GM19463 (cell line): ENCODE results near the gene AHRR.

Experiments used
- ATAC-seq: cut with Tn5 transposase; IDR thresholded peaks from one replicate; pipeline ENCODE4 v1.9.1; 2021; ENCODE audit warnings: mild to moderate bottlenecking, moderate library complexity; ENCODE audit not compliant: unreplicated experiment

Gene AHRR

GRCh38 chr5:344668-345067 lies 23.2 kb downstream of the AHRR start:
- no peak for ATAC-seq

DNA sequence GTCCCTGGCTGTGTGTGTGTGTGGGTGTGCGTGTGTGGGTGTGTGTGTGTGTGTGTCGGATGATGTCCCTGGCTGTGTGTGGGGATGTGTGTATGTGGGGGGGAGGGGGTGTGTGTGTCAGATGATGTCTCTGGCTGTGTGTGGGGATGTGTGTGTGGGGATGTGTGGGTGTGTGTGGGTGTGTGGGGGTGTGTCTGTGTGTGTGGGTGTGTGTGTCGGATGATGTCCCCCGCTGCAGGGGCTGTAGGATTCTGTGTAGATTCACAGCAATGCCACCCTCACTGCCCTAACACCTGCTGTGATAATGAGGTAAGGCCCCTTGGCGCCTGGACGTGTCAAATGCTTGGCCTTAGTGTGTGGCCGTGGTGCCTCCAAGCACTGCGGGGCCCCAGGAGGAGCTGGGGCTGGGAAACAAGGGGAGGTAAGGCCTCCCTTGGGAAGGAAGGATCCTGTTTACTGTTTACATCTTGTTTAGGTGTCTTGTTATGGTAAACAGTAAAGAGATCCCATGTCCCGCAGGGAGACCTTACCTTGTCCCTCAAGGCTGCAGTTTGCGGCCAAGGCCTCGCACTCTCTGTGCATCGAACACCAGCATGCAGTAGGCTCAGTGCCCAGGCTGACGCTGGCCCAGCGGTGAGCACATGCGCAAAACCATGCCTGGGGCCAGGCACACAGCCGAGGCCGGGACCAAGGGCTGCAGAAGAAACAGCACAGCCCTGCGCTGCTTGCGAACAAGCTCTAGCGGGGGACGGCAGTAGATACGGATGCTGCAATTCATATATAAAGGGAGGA lies 24.1 kb downstream of the AHRR start:
- ATAC-seq: no peak

DNA sequence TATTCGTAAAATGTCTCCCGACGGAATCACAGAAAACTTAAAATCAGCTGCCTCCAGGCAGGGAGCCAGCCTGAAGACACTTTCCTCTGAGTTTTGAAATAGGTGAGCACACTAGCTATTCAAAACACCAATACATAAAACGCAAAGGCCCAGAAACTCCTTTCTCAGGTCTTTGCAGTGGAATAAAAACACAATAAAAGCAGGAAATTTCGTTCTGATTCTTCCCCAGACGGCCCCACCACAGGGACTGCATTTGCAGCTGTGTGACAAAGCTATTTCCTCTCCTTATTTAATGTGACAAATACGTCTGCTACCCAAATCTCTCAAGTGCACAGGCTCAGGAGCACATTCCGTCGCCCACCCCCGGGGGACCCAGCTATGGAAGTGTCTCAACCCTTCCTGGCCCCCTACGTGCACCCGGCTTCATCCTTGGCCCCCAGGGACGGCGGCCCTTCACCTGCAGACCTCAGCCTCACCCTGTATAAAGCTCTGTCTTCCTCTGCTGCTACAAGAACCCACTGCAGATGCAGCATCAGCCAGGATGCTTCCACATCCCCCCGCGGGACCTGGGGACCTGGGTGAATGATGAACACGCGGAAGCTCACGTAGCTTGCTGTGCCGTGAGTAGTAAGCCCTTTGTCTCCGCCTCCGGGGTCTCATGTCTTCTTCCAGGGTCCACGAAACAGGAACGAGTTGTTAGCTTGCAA lies 24.9 kb downstream of the AHRR start:
- no peak for ATAC-seq

DNA sequence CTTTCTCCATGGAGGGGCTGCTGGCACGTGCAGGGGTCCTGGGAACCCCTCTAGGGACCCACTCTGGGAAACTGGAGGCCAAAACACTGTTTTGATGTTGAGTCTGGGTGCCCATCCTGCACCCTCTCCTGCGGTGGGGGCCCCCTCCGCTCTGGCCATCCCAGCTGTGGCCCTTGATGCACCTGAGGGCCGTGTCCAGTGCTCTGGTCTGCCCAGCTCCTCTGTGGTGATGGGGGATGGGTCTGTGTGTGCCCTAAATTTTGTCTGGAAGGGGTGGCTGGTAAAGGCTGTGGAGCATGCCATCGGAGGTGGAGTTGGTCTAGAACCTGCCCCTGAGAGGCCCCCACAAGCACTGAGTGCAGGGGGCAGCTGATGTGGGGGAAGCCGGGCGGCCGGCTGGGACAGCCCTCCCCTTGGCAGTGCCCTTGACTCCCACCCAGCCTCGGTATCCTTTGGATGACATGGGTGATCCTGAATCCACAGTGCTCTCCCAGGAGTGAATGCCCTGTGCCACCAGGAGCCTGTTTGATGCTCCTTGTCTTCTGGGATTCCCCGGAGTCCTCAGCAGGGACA lies 26.3 kb downstream of the AHRR start:
- ATAC-seq: no peak

DNA sequence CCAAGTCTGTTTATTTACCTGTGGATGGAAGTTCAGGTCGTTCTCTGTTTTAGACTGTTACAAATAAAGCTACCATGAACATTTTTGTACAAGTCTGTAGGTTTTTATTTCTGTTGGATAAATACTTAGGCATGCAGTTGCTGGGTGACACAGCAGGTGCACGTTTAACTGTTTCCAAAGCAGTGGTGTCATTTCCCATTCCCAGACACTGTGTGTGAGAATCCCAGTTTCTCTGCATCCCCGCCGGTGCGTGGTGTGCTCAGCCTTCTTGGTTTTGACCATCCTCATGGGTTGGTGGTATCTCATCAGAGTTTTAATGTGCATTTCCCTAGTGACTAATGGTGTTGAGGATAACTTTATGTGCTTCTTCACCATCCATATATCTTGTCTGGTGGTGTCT lies 27.2 kb downstream of the AHRR start:
- ATAC-seq: no peak

DNA sequence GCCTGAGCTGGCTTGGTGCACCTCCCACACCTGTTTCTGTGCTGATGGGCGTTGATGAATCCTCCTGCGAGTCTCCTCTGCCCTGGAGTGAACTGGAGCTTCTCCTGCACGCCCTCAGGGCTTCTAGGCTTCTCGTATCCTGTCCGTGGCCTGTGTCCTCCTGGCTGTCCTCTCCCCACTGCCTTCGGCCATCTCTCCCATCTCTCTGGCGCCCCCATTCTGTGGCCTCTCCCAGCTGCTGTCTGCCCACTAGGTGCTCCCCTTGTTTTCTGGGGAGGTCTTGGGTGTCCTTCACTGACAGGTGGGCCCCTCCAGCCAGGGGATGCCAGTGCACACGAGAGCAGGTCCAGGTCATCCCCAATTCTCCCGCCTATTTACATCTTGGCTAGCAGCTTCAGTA lies 28.8 kb downstream of the AHRR start:
- no peak for ATAC-seq

DNA sequence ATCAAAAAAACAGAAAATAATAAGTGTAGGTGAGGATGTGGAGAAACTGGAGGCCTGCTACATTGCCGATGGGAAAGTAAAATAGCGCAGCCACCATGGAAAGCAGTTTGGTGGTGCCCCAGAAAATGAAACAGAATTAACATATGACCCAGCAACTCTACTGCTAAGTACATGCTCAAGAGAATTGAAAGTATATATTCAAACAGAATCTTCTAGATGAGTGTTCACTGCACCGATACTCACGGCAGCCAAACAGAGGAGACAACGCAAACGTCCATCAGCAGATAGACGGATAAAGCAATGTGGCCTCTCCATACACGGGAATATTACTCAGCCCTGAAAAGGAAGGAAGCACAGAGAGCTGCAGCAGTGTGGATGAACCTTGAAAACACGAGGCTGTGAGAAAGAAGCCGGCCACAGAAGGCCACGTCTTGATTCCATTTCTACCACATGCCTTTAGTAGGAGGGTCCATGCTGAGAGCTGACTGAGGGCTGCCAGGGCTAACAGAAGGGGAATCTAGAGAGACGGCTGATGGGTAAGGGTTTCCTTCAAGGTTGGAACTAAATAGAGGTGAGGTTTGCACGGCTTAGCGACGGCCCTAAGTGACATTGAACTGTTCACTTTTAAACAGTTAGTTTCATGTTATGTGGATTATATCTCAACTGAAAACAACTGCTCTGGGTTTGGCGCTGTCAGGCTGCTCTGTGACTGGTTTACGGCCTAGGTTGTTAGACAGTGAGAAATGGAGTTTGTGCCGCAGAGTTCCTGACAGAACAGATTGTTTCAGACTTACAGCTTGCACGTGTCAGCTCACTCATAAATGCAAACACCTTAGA lies 29.8 kb downstream of the AHRR start:
- no peak for ATAC-seq

DNA sequence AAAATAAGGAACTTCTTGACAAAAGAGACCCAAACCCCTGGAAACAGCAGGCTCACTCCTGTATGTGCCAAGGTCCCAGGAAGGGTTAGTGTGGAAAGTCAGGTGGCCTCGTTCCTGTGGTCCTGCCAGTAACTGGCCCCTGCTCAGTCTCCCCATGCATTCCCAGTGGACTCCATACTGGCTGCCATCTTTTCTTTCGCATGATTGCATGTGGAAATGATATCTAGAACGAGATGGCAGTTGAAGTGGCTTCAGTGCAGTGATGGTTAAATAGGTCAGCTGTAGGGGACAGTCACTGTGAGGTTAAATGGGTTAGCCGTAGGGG lies 30.4 kb downstream of the AHRR start:
- ATAC-seq: no peak

DNA sequence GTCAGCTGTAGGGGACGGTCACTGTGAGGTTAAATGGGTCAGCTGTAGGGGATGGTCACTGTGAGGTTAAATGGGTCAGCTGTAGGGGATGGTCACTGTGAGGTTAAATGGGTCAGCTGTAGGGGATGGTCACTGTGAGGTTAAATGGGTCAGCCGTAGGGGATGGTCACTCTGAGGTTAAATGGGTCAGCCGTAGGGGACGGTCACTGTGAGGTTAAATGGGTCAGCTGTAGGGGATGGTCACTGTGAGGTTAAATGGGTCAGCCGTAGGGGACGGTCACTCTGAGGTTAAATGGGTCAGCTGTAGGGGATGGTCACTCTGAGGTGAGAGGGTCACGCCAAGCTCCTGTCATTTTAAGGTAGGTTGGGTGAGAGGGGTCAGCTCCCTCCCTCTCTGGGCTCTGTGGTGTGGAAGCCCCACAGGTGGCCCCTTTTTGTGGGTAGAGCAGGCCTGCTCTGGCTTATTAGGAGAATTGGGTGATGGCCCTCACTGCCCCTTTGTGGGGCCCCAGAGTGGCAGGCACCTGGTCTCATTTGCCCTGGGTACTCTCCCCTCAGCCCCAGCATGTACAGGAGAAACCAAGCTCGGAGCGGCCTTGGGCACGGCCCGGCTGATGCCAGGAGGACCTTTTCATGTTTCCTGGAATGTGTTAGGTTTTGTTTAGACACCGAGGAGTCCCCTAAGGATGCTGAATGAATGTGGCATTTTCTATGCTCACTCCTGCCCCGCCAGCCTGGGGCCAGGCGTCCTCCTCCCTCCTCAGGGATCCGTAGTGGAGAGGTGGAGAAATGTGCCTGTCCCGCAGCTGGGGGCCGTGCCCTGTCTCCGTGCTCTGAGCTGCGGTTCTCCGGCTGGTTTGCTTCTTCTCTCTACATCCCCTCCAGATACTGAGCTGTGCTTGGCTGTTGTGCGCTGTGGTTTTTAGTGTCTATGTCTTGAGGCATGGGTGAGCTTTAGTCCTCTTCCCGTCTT lies 31.4 kb downstream of the AHRR start:
- no peak for ATAC-seq

GRCh38 chr5:353612-354580 lies 32.4 kb downstream of the AHRR start:
- no peak for ATAC-seq

- no peak for ATAC-seq
These were observed 33.3 kb downstream of the AHRR start for GRCh38 chr5:354581-355378.

GRCh38 chr5:355379-355935 lies 33.9 kb downstream of the AHRR start:
- ATAC-seq: no peak

- no peak for ATAC-seq
These were observed 34.4 kb downstream of the AHRR start for GRCh38 chr5:355958-356357.

DNA sequence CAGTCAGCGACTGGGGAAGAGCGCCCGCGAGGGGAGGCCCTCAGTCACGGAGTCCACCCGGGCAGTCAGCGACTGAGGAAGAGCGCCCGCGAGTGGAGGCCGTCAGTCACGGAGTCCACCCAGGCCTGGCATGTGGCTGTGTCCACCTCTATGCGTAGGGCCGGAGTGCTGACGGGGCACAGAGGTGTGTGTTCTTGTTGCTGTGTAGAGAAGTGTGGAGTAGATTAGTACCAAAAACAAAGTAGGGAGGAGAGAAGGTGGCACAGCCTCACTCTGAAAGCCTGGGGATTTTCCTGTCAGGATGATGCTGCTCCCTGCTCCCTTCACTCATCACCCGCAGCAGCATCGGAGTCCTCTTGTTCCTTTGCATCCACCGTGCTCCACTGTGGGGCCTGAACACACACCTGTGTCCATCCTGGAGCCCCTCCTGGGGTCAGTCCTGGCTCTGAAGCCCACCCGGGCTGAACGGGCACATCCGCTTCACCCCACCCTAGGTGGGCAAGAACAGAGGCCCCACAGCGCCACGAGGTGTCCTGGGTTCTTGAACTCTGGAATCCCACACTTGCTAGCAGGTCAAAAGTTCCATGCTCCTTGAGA lies 37.9 kb downstream of the AHRR start:
- no peak for ATAC-seq

GRCh38 chr5:360257-361027 lies 38.9 kb downstream of the AHRR start:
- no peak for ATAC-seq

GRCh38 chr5:362189-362588 lies 40.7 kb downstream of the AHRR start:
- ATAC-seq: no peak
